PC-9 (cell line): Measurements from ENCODE around the gene USH1C. TPM values are rescaled to one million over a fixed set of nuclear protein-coding genes. Genes with fewer than 3 reads are reported as not detected.

ENCODE experiments used
- BruUV-seq: library from RNA; stranded (reverse); fragments of 400-500 nt; replicated peaks from 2 replicates; lab custom pipeline; 2021; lab: Mats Ljungman, UMichigan
- CTCF ChIA-PET: fragments of 300-600 bp; sonication (Branson Sonifier 250); formaldehyde crosslinking; loops from one replicate; lab custom pipeline; 2022; ENCODE audit warnings: antibody characterized with exemption; lab: Charles Lee
- POLR2A ChIA-PET: fragments of 300-600 bp; sonication (Branson Sonifier 250); formaldehyde crosslinking; loops from one replicate; lab custom pipeline; 2022; ENCODE audit warnings: antibody characterized with exemption; ENCODE audit not compliant: unreplicated experiment; lab: Charles Lee
- DNase-seq, 2 experiments: peaks; one replicate each; pipeline versions ENCODE4 v3.0.0 to v3.0.0-alpha.2; 2015 to 2022; ENCODE audit warnings: mixed read lengths in 1 of 2
- H2AFZ ChIP-seq: fragments of 200-600 bp; sonication (generic); 2 replicates; pipeline ENCODE4 v1.8.1; 2017; ENCODE audit warnings: antibody characterized with exemption
- H3F3A ChIP-seq: fragments of 200-600 bp; sonication (generic); 2 replicates; pipeline ENCODE4 v1.8.1; 2017; ENCODE audit warnings: antibody characterized with exemption, mild to moderate bottlenecking, low read depth; ENCODE audit not compliant: insufficient read depth
- H3K27ac ChIP-seq: fragments of 200-600 bp; sonication (generic); 2 replicates; pipeline ENCODE4 v1.6.1; 2016; ENCODE audit warnings: mixed run types
- H3K27me3 ChIP-seq: fragments of 200-600 bp; sonication (generic); 2 replicates; pipeline ENCODE4 v1.6.1; 2016; ENCODE audit warnings: low read depth, mixed run types; ENCODE audit not compliant: insufficient read depth
- H3K36me3 ChIP-seq: fragments of 200-600 bp; sonication (generic); 2 replicates; pipeline ENCODE4 v1.6.1; 2016; ENCODE audit warnings: low read depth, mixed run types
- H3K4me1 ChIP-seq: fragments of 200-600 bp; sonication (generic); replicated peaks from 2 replicates; pipeline ENCODE4 v1.6.1; 2016; ENCODE audit warnings: mixed run types; ENCODE audit not compliant: insufficient read depth
- H3K4me2 ChIP-seq: fragments of 200-600 bp; sonication (generic); 2 replicates; pipeline ENCODE4 v1.6.1; 2017; ENCODE audit warnings: mixed run types
- H3K4me3 ChIP-seq: fragments of 200-600 bp; sonication (generic); 2 replicates; pipeline ENCODE4 v1.6.1; 2016; ENCODE audit warnings: mixed run types
- H3K79me2 ChIP-seq: fragments of 200-600 bp; sonication (generic); 2 replicates; pipeline ENCODE4 v1.6.1; 2017; ENCODE audit warnings: low read depth, mixed run types
- H3K9me2 ChIP-seq: fragments of 200-600 bp; sonication (generic); 2 replicates; pipeline ENCODE4 v1.8.1; 2017; ENCODE audit warnings: mild to moderate bottlenecking; ENCODE audit not compliant: insufficient read depth
- H3K9me3 ChIP-seq: fragments of 200-600 bp; sonication (generic); 2 replicates; pipeline ENCODE4 v1.8.1; 2016; ENCODE audit warnings: low read depth; ENCODE audit not compliant: insufficient read depth
- H4K20me1 ChIP-seq: fragments of 200-600 bp; sonication (generic); 2 replicates; pipeline ENCODE4 v1.8.1; 2017; ENCODE audit not compliant: insufficient read depth
- CTCF ChIP-seq: fragments of 200-600 bp; sonication (generic); conservative IDR thresholded peaks from 2 replicates; pipeline ENCODE4 v1.6.1; 2017; ENCODE audit warnings: mixed run types, antibody characterized with exemption, mild to moderate bottlenecking, moderate library complexity
- EZH2 ChIP-seq: fragments of 200-600 bp; sonication (generic); IDR thresholded peaks from 2 replicates; pipeline ENCODE4 v1.8.0; 2017; ENCODE audit warnings: antibody characterized with exemption, low read depth
- intact Hi-C: fragments of 100-400 bp; cut with micrococcal nuclease; formaldehyde crosslinking; loops from one replicate; pipeline ENCODE4 v1.10.0; 2022; ENCODE audit not compliant: unreplicated experiment
- total RNA-seq: library from RNA; stranded (reverse); gene quantifications from 2 replicates; pipeline ENCODE4 v1.2.3, GENCODE V29; 2021

USH1C gene
- total RNA-seq, 1 experiment from 2014 or later, result not detected

GRCh38 chr11:17452668-17453067 is 91.5 kb downstream of the USH1C start:
- Histone ChIP-seq H3K9me3 (no peaks in the 10 kb centered on the region), H3K9me2 (no peaks in the 10 kb centered on the region), H3K27me3 (peaks cover 94% of the 10 kb centered on the region), H3K27ac (no peak overlapping the region), H3K4me2 (no peak overlapping the region), H3F3A (no peaks in the 10 kb centered on the region), H3K36me3 (no peaks in the 10 kb centered on the region), H3K4me1 (no peaks in the 10 kb centered on the region), H2AFZ (no peak overlapping the region), H4K20me1 (no peaks in the 10 kb centered on the region), H3K4me3 (no peak overlapping the region), H3K79me2 (no peaks in the 10 kb centered on the region)
- CTCF ChIA-PET, result no interaction called here
- POLR2A ChIA-PET, result no interaction called here
- no TSS peak for BruUV-seq
- no peak for DNase-seq
- TF ChIP-seq EZH2 (no peak), CTCF (no peak)
- intact Hi-C loops, result no loop called here

GRCh38 chr11:17449158-17449557 is 95.1 kb downstream of the USH1C start:
- Histone ChIP-seq H3K9me2 (no peaks in the 10 kb centered on the region), H2AFZ (no peak overlapping the region), H3K79me2 (no peaks in the 10 kb centered on the region), H3K9me3 (no peaks in the 10 kb centered on the region), H3K4me2 (no peak overlapping the region), H3K27ac (no peak overlapping the region), H3K36me3 (no peaks in the 10 kb centered on the region), H3K27me3 (peaks cover 89% of the 10 kb centered on the region), H3K4me3 (no peak overlapping the region), H3F3A (no peaks in the 10 kb centered on the region), H4K20me1 (no peaks in the 10 kb centered on the region), H3K4me1 (no peaks in the 10 kb centered on the region)
- TF ChIP-seq EZH2, result no peak
- TF ChIP-seq CTCF, result no peak
- intact Hi-C loops, result no loop called here
- no peak for DNase-seq
- CTCF ChIA-PET, result no interaction called here
- POLR2A ChIA-PET, result no interaction called here
- BruUV-seq, result no TSS peak

- POLR2A ChIA-PET, result no interaction called here
- Histone ChIP-seq H3K79me2 (no peaks in the 10 kb centered on the region), H3K27ac (no peak overlapping the region), H3K9me3 (no peaks in the 10 kb centered on the region), H3F3A (no peaks in the 10 kb centered on the region), H3K36me3 (no peaks in the 10 kb centered on the region), H2AFZ (no peak overlapping the region), H4K20me1 (no peaks in the 10 kb centered on the region), H3K4me2 (no peak overlapping the region), H3K27me3 (peaks cover 89% of the 10 kb centered on the region), H3K9me2 (no peaks in the 10 kb centered on the region), H3K4me1 (no peaks in the 10 kb centered on the region), H3K4me3 (no peak overlapping the region)
- no TSS peak for BruUV-seq
- intact Hi-C loops, result no loop called here
- no peak for DNase-seq
- CTCF ChIA-PET, result no interaction called here
- TF ChIP-seq EZH2, result no peak
- no peak for TF ChIP-seq CTCF
Observed at GRCh38 chr11:17446482-17446881, 97.7 kb downstream of the USH1C start.
